GM18858 (cell line): Measurements from ENCODE around the gene AMBRA1.

Experiments
- ATAC-seq: cut with Tn5 transposase; IDR thresholded peaks from one replicate; pipeline ENCODE4 v1.9.1; 2021; ENCODE audit not compliant: unreplicated experiment

Gene AMBRA1

GRCh38 chr11:46617134-46617971 lies 23.5 kb upstream of the AMBRA1 start, which contains the start of the genes ATG13 and HARBI1:
Gene ATG13, plus strand, starts transcription at chr11:46617553. Its CDS starts 26,739 bp downstream, at chr11:46644292.
Gene HARBI1, minus strand, starts transcription at chr11:46617227. Its CDS starts 990 bp downstream, at chr11:46616237.
- peak; percentile 83 for ATAC-seq

- ATAC-seq, result peak; percentile 1
Observed at GRCh38 chr11:46616551-46617133, 22.8 kb upstream of the AMBRA1 start.

GRCh38 chr11:46615756-46616155 lies 21.9 kb upstream of the AMBRA1 start:
- no peak for ATAC-seq

- no peak for ATAC-seq
Observed at GRCh38 chr11:46612326-46612725, 18.5 kb upstream of the AMBRA1 start.

- no peak for ATAC-seq
Observed at GRCh38 chr11:46611526-46612304, 17.9 kb upstream of the AMBRA1 start.

- no peak for ATAC-seq
Observed at GRCh38 chr11:46609386-46609785, 15.6 kb upstream of the AMBRA1 start.

- ATAC-seq, result no peak
Observed at GRCh38 chr11:46607516-46607915, 13.7 kb upstream of the AMBRA1 start.

- no peak for ATAC-seq
Observed at GRCh38 chr11:46604796-46605195, 11.0 kb upstream of the AMBRA1 start.

- no peak for ATAC-seq
Observed at GRCh38 chr11:46603704-46604308, 10.0 kb upstream of the AMBRA1 start.

- no peak for ATAC-seq
Observed at GRCh38 chr11:46601129-46601528, 7.3 kb upstream of the AMBRA1 start.

- ATAC-seq, result no peak
Observed at GRCh38 chr11:46600194-46600960, 6.6 kb upstream of the AMBRA1 start.

- no peak for ATAC-seq
Observed at GRCh38 chr11:46599340-46600193, 5.7 kb upstream of the AMBRA1 start.

- no peak for ATAC-seq
Observed at GRCh38 chr11:46597609-46598219, 3.9 kb upstream of the AMBRA1 start.

GRCh38 chr11:46597155-46597554 lies 3.3 kb upstream of the AMBRA1 start:
- ATAC-seq, result no peak

- ATAC-seq, result no peak
Observed at GRCh38 chr11:46594785-46595184, 962 bp upstream of the AMBRA1 start.

GRCh38 chr11:46594374-46594700 lies 514 bp upstream of the AMBRA1 start:
- ATAC-seq, result no peak

- no peak for ATAC-seq
Observed at GRCh38 chr11:46590740-46591605, 2.9 kb downstream of the AMBRA1 start.

- ATAC-seq, result no peak
Observed at GRCh38 chr11:46588915-46589314, 4.9 kb downstream of the AMBRA1 start.
